ENCODE measurements around the gene NPM3.

Gene NPM3

GRCh38 chr10:101814466-101815071 is 31.3 kb upstream of the NPM3 start:
- H2BK12ac ChIP-seq (ENCODE audit: low read length): no peak overlapping the region
- DNase-seq (ENCODE audit: low spot score): no peak
- H2BK5ac ChIP-seq (ENCODE audit: low read length): no peak overlapping the region
- no peak overlapping the region for H2BK15ac ChIP-seq (ENCODE audit: low read length)
- no peak overlapping the region for H3K4ac ChIP-seq (ENCODE audit: low read length)
- no CpG with 5 or more reads among the region's 8 CpGs for WGBS, 2 donors (ENCODE audit: extremely low coverage in 2 of 2, insufficient read length in 2 of 2, insufficient replicate concordance in 1 of 2)
- H3K14ac ChIP-seq (ENCODE audit: low read length): no peak overlapping the region
- H3K9me3 ChIP-seq (replicated peaks in 1 of 2; ENCODE audit: control insufficient read depth in 2 of 2, insufficient read depth in 1 of 2, low read depth in 1 of 2, low read length in 2 of 2): no peaks in the 10 kb centered on the region
- H3K4me3 ChIP-seq (ENCODE audit: low read length in 2 of 2): peak overlapping the region in 1 of 2 donors; percentile 86
- no peak overlapping the region for H3K18ac ChIP-seq (ENCODE audit: low read length)
- H3K23ac ChIP-seq (ENCODE audit: low read depth, low read length, poor library complexity): no peak overlapping the region
- H4K8ac ChIP-seq (ENCODE audit: low read depth, low read length): no peak overlapping the region
- no peak overlapping the region for H2BK120ac ChIP-seq (ENCODE audit: low read depth, low read length)
- peaks cover 5% of the 10 kb centered on the region for H3K79me1 ChIP-seq (ENCODE audit: low read depth, low read length)
- H3K4me2 ChIP-seq (ENCODE audit: insufficient read depth, low read length, poor library complexity, severe bottlenecking): no peak overlapping the region
- H3K4me1 ChIP-seq (ENCODE audit: control insufficient read depth in 2 of 2, insufficient read depth in 1 of 2, low read depth in 1 of 2, low read length in 2 of 2): peaks cover 2 to 10% of the 10 kb centered on the region in 2 donors
- H2AK5ac ChIP-seq (ENCODE audit: low read depth, low read length): no peak overlapping the region
- no peak overlapping the region for H3K27ac ChIP-seq (replicated peaks; ENCODE audit: low read length)
- H3K9ac ChIP-seq (ENCODE audit: low read depth, low read length, poor library complexity): no peak overlapping the region
- H2AFZ ChIP-seq (ENCODE audit: low read length): no peak overlapping the region
- H4K91ac ChIP-seq (ENCODE audit: low read depth, low read length, poor library complexity): no peak overlapping the region
- no peaks in the 10 kb centered on the region for H3K27me3 ChIP-seq (ENCODE audit: control insufficient read depth in 3 of 3, insufficient read depth in 3 of 3, low read depth in 1 of 3, low read length in 3 of 3)
- H3K36me3 ChIP-seq (replicated peaks in 1 of 2; ENCODE audit: control insufficient read depth in 2 of 2, insufficient read depth in 2 of 2, low read length in 2 of 2): peaks cover 11 to 55% of the 10 kb centered on the region in 2 donors

- Histone ChIP-seq H3K79me1 (ENCODE audit: low read depth, low read length) (peaks cover 5% of the 10 kb centered on the region), H3K18ac (ENCODE audit: low read length) (no peak overlapping the region), H4K8ac (ENCODE audit: low read depth, low read length) (no peak overlapping the region), H3K9me3 (replicated peaks in 1 of 2; ENCODE audit: control insufficient read depth in 2 of 2, insufficient read depth in 1 of 2, low read depth in 1 of 2, low read length in 2 of 2) (no peaks in the 10 kb centered on the region), H3K36me3 (replicated peaks in 1 of 2; ENCODE audit: control insufficient read depth in 2 of 2, insufficient read depth in 2 of 2, low read length in 2 of 2) (peaks cover 13 to 75% of the 10 kb centered on the region in 2 donors), H3K4me1 (ENCODE audit: control insufficient read depth in 2 of 2, insufficient read depth in 1 of 2, low read depth in 1 of 2, low read length in 2 of 2) (peaks cover 2 to 7% of the 10 kb centered on the region in 2 donors), H2BK5ac (ENCODE audit: low read length) (no peak overlapping the region), H3K4me3 (ENCODE audit: low read length in 2 of 2) (no peak overlapping the region), H3K27ac (replicated peaks; ENCODE audit: low read length) (no peak overlapping the region), H4K91ac (ENCODE audit: low read depth, low read length, poor library complexity) (no peak overlapping the region), H2AFZ (ENCODE audit: low read length) (no peak overlapping the region), H2AK5ac (ENCODE audit: low read depth, low read length) (no peak overlapping the region), H3K23ac (ENCODE audit: low read depth, low read length, poor library complexity) (no peak overlapping the region), H3K4ac (ENCODE audit: low read length) (no peak overlapping the region), H2BK12ac (ENCODE audit: low read length) (no peak overlapping the region), H3K9ac (ENCODE audit: low read depth, low read length, poor library complexity) (no peak overlapping the region), H3K4me2 (ENCODE audit: insufficient read depth, low read length, poor library complexity, severe bottlenecking) (no peak overlapping the region), H3K27me3 (ENCODE audit: control insufficient read depth in 3 of 3, insufficient read depth in 3 of 3, low read depth in 1 of 3, low read length in 3 of 3) (no peaks in the 10 kb centered on the region), H2BK120ac (ENCODE audit: low read depth, low read length) (no peak overlapping the region), H3K14ac (ENCODE audit: low read length) (no peak overlapping the region), H2BK15ac (ENCODE audit: low read length) (no peak overlapping the region)
- WGBS, 2 donors (ENCODE audit: extremely low coverage in 2 of 2, insufficient read length in 2 of 2, insufficient replicate concordance in 1 of 2): no CpG with 5 or more reads among the region's 4 CpGs
- no peak for DNase-seq (ENCODE audit: low spot score)
Observed at GRCh38 chr10:101812606-101813005, 29.4 kb upstream of the NPM3 start.

GRCh38 chr10:101807158-101807557 is 23.9 kb upstream of the NPM3 start:
- no peak overlapping the region for H4K91ac ChIP-seq (ENCODE audit: low read depth, low read length, poor library complexity)
- peaks cover 30 to 100% of the 10 kb centered on the region in 2 donors for H3K36me3 ChIP-seq (replicated peaks in 1 of 2; ENCODE audit: control insufficient read depth in 2 of 2, insufficient read depth in 2 of 2, low read length in 2 of 2)
- H4K8ac ChIP-seq (ENCODE audit: low read depth, low read length): no peak overlapping the region
- H3K79me1 ChIP-seq (ENCODE audit: low read depth, low read length): peaks cover 5% of the 10 kb centered on the region
- H2BK120ac ChIP-seq (ENCODE audit: low read depth, low read length): no peak overlapping the region
- no peak overlapping the region for H3K14ac ChIP-seq (ENCODE audit: low read length)
- H2AK5ac ChIP-seq (ENCODE audit: low read depth, low read length): no peak overlapping the region
- H3K9ac ChIP-seq (ENCODE audit: low read depth, low read length, poor library complexity): no peak overlapping the region
- H3K4ac ChIP-seq (ENCODE audit: low read length): no peak overlapping the region
- H2AFZ ChIP-seq (ENCODE audit: low read length): no peak overlapping the region
- H3K18ac ChIP-seq (ENCODE audit: low read length): no peak overlapping the region
- no CpG with 5 or more reads among the region's 1 CpG for WGBS, 2 donors (ENCODE audit: extremely low coverage in 2 of 2, insufficient read length in 2 of 2, insufficient replicate concordance in 1 of 2)
- H2BK15ac ChIP-seq (ENCODE audit: low read length): no peak overlapping the region
- H3K23ac ChIP-seq (ENCODE audit: low read depth, low read length, poor library complexity): no peak overlapping the region
- no peak for DNase-seq (ENCODE audit: low spot score)
- H2BK12ac ChIP-seq (ENCODE audit: low read length): no peak overlapping the region
- H3K27ac ChIP-seq (replicated peaks; ENCODE audit: low read length): no peak overlapping the region
- no peak overlapping the region for H3K4me3 ChIP-seq (ENCODE audit: low read length in 2 of 2)
- peaks cover 0 to 2% of the 10 kb centered on the region in 2 donors for H3K9me3 ChIP-seq (replicated peaks in 1 of 2; ENCODE audit: control insufficient read depth in 2 of 2, insufficient read depth in 1 of 2, low read depth in 1 of 2, low read length in 2 of 2)
- H2BK5ac ChIP-seq (ENCODE audit: low read length): no peak overlapping the region
- no peak overlapping the region for H3K4me2 ChIP-seq (ENCODE audit: insufficient read depth, low read length, poor library complexity, severe bottlenecking)
- H3K27me3 ChIP-seq (ENCODE audit: control insufficient read depth in 3 of 3, insufficient read depth in 3 of 3, low read depth in 1 of 3, low read length in 3 of 3): no peaks in the 10 kb centered on the region
- no peaks in the 10 kb centered on the region for H3K4me1 ChIP-seq (ENCODE audit: control insufficient read depth in 2 of 2, insufficient read depth in 1 of 2, low read depth in 1 of 2, low read length in 2 of 2)

GRCh38 chr10:101803511-101803910 is 20.3 kb upstream of the NPM3 start:
- H2BK5ac ChIP-seq (ENCODE audit: low read length): no peak overlapping the region
- H3K23ac ChIP-seq (ENCODE audit: low read depth, low read length, poor library complexity): no peak overlapping the region
- H3K4me3 ChIP-seq (ENCODE audit: low read length in 2 of 2): no peak overlapping the region
- H2BK12ac ChIP-seq (ENCODE audit: low read length): no peak overlapping the region
- no peak overlapping the region for H3K27ac ChIP-seq (replicated peaks; ENCODE audit: low read length)
- no peak overlapping the region for H3K4ac ChIP-seq (ENCODE audit: low read length)
- H3K18ac ChIP-seq (ENCODE audit: low read length): no peak overlapping the region
- no peak overlapping the region for H2AK5ac ChIP-seq (ENCODE audit: low read depth, low read length)
- no peak overlapping the region for H4K91ac ChIP-seq (ENCODE audit: low read depth, low read length, poor library complexity)
- H3K4me2 ChIP-seq (ENCODE audit: insufficient read depth, low read length, poor library complexity, severe bottlenecking): no peak overlapping the region
- peaks cover 0 to 2% of the 10 kb centered on the region in 2 donors for H3K9me3 ChIP-seq (replicated peaks in 1 of 2; ENCODE audit: control insufficient read depth in 2 of 2, insufficient read depth in 1 of 2, low read depth in 1 of 2, low read length in 2 of 2)
- H2AFZ ChIP-seq (ENCODE audit: low read length): no peak overlapping the region
- no peak for DNase-seq (ENCODE audit: low spot score)
- H3K4me1 ChIP-seq (ENCODE audit: control insufficient read depth in 2 of 2, insufficient read depth in 1 of 2, low read depth in 1 of 2, low read length in 2 of 2): no peaks in the 10 kb centered on the region
- H3K36me3 ChIP-seq (replicated peaks in 1 of 2; ENCODE audit: control insufficient read depth in 2 of 2, insufficient read depth in 2 of 2, low read length in 2 of 2): peaks cover 37 to 100% of the 10 kb centered on the region in 2 donors
- no peaks in the 10 kb centered on the region for H3K27me3 ChIP-seq (ENCODE audit: control insufficient read depth in 3 of 3, insufficient read depth in 3 of 3, low read depth in 1 of 3, low read length in 3 of 3)
- no peak overlapping the region for H2BK15ac ChIP-seq (ENCODE audit: low read length)
- H4K8ac ChIP-seq (ENCODE audit: low read depth, low read length): no peak overlapping the region
- no peak overlapping the region for H3K9ac ChIP-seq (ENCODE audit: low read depth, low read length, poor library complexity)
- peaks cover 6% of the 10 kb centered on the region for H3K79me1 ChIP-seq (ENCODE audit: low read depth, low read length)
- H3K14ac ChIP-seq (ENCODE audit: low read length): no peak overlapping the region
- H2BK120ac ChIP-seq (ENCODE audit: low read depth, low read length): no peak overlapping the region
- no CpG with 5 or more reads among the region's 4 CpGs for WGBS, 2 donors (ENCODE audit: extremely low coverage in 2 of 2, insufficient read length in 2 of 2, insufficient replicate concordance in 1 of 2)
